GM19324 (cell line): ENCODE measurements around the gene ADAM15.

Experiments used
- ATAC-seq: cut with Tn5 transposase; IDR thresholded peaks from one replicate; pipeline ENCODE4 v1.9.1; 2021; ENCODE audit warnings: mild to moderate bottlenecking, moderate library complexity; ENCODE audit not compliant: unreplicated experiment, low FRiP score

The ADAM15 gene

DNA sequence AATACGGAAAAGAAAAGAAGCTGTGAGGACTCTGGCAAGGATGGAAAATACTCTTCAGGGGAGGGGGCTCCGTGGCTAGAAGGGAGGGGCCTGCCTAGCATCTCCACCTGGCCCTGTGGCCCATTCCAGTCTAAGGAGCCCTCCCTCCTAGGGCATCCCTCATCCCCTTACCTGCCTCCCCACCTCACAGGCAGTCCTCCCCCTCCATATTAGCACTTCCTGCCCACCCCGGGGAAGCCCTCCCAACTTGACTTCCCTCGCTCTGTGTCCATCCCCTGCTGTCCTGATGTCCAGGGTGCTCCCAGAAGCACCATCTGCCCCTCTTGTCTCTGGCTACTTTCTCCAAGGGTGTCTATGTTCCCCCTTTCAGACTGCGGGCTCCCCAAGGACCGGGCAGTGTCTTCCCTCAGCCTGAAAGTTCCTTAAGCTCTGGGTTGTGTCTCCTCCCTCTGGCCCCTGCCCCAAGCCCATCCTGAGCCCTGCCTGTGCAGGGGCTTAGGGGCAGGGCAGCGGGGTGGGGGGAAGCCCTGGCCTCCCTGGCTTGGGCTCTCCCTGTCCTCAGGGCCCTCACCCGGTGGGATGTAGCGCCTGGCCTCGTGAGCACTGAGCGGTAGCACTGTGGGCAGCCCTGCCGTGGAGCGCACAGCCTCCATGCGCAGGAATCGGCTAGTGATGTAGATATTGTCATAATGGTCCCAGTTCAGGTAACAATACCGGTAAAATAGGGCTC, 21.4 kb upstream of the ADAM15 start:
- no peak for ATAC-seq

DNA sequence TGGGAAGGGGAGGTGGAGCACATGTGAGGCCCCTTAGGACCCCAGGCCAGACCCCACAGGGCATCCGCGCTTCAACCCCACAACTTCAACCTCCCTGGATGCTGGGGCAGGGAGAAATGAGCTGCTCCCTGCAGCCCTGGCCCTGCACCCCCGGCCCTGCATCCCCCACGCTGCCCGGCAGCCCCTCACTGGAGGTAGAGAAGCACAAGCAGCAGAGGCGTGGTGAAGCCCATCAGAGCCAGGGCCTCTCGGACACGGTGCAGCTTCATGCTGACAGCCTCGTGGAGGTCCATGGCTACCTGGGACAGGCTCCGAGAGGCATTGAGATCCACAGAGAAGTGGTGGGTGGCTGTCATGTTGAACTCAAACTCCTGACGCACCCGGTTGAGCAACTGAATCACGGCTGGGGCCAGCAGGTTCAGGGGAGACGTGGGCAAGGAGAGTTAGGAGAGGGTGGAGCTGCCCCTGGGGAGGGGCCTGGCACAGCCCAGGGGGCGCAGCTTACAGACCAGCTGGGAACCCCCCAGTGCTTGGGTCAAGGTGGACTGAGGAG, 20.8 kb upstream of the ADAM15 start:
- no peak for ATAC-seq

DNA sequence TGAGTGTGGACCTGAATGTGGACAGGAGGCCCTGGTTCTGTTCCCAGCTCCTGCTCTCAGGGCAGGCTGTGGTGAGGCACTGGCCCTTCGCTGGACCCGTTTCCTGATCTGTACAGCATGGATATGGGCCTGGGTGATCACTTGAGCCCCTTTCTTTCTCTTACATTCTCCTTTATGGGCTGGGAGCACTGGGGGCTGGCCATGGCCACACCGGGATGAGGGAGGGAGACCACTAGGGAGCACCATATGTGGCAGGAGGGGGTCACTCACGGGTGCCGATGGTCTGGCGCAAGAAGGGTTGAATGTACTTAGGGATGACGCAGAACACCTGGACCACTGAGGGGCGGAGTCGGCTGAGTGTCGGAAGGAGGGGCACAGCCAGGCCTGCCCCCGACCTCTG, 20.2 kb upstream of the ADAM15 start:
- no peak for ATAC-seq

DNA sequence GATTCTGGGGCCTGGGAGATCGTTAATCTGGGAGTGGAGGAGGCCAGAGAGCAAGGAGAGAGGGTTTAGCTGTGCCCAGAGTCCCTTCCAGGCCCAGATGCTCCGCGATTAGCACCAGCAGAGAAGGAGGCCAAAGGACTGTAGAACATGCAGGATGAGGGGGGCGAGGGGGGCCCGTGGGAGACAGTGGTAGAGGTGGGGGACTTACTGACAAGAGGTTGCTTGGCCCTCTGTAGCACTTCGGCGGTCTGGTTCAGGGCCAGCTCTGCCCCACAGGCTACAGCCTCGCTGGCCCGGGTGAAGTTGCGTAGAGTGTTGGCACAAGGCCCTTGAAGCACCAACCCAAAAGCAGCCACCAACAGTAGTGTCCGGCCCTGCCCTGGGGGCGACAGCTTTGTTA, 18.2 kb upstream of the ADAM15 start:
- no peak for ATAC-seq

DNA sequence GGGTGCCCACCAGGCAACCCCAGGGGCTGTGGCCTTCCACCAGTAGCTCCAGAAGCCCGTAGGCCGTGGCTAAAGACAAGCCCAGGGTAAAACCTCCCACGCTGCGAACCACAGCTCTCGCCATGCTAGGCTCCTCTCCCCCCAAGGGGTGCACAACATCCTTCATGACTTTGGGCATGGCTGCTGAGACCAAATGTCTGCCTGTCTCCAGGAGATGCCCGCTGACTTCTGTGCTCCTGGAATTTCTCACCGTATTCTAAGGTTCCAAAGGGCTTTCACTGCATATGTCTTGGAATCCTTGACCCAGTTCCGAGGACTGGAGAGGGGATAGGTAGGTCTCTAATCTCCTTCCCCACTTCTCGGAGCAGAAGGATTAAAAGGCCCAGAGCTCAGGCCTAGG, 17.6 kb upstream of the ADAM15 start, which contains the start of the genes DCST1 and DCST2:
TSS of gene DCST1 (plus strand) at position 301 of the 400 bp plus-strand sequence. CDS start 213 bp downstream, outside the sequence.
TSS of gene DCST2 (minus strand) at position 258 of the 400 bp plus-strand sequence. CDS start at position 178, 80 bp downstream.
- no peak for ATAC-seq

DNA sequence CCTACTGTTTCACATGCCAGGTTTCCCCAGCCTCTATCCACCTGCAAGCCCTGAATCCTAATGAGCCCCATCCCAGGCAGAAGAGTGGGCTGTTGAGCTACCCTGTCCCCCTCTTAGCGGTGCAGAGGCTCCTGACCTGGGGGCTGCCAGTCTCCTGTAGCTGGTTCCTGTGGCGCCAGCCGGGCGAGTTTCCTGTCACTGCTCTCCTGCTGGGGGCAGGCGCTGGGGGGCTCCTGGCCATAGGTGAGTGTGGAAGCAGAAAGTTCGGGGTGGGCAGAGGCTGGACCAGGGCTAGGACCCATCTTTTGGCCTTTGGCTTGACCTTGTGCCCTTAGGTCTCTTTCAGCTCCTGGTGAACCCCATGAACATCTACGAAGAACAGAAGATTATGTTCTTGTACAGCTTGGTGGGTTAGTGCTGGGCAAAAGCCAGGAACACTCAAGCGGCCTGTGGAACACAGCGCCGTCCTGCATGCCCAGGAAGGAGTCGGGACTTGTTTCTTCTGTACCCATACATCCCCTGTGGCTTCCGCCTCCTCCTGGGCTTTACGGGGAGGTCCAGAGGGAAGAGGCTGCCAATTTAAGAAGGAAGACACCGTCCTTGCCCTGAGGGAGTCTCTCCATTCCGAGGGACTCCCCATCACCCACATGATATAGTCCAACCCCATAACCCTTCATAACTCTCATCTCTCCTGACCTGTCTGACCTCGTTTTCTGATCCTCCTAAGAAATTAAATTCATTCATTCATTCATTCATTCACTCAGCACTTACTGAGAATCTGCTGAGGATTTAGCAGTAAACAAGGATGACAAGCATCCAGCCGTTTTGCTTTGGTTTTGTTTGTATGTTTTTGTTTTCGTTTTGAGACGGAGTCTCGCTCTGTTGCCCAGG, 16.6 kb upstream of the ADAM15 start:
- ATAC-seq = no peak

DNA sequence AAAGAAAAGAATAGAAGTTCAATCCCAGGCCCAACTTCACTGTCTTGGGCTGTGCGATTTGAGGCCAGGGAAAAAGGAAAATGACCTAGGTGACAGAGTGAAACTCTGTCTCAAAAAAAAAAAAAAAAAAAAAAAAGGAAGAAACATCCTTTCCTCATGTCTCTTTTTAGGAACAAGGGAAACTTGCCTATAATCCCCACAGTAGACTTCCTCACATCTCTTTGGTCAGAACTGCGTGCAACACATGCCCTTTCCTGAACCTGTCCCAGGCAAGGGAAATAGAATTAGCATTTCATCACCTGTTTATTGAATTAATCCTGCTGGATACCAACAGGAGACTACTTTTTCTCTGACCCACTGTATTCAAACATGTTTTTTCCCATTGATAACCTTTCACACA, 15.2 kb upstream of the ADAM15 start:
- no peak for ATAC-seq

DNA sequence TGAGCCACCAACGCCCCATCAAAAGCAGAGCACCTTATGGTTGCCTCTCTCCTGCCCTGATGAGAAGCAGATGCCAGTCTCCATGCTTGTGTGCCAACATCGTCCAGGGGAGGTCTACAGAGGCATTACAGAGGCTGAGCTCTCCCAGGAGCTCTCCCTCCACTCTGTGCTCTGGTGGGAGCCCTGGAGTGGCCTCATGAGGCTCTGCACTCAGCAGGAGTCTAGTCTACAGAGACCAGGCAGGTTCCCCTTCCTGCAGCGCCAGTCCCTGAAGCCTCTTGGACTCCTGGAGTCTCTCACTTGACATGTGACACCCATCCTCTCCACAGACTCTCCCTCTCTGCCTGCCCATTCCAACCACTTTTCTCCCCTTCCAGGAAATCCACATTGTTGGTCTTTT, 14.1 kb upstream of the ADAM15 start:
- no peak for ATAC-seq

DNA sequence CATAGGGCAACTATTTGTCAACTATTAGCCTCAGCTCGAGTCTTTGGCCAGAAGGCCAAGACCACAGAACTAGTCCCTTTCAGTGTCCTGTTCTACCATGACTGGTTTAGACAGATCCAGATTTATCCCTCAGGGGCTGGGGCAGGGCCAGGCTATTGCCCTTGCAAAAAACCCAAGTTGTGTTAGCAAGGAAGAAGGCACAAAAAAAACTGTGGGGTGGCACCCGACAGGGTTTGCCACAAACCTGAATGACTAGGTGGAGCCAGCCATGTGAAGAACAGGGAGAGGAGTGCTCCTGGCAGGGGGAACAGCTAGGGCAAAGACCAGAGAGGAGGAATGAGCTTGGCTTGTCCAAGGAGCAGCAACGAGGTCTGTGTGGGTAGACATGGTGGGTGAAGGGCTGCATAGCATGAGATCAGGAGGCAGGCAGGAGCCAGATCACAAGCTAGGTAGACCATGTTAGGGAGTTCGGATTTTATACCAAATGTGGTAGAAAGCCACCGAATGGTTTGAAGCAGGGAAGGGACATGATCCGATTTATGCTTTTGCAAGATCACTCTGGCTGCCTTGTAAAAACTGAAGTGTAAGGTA, 13.2 kb upstream of the ADAM15 start:
- ATAC-seq = no peak

DNA sequence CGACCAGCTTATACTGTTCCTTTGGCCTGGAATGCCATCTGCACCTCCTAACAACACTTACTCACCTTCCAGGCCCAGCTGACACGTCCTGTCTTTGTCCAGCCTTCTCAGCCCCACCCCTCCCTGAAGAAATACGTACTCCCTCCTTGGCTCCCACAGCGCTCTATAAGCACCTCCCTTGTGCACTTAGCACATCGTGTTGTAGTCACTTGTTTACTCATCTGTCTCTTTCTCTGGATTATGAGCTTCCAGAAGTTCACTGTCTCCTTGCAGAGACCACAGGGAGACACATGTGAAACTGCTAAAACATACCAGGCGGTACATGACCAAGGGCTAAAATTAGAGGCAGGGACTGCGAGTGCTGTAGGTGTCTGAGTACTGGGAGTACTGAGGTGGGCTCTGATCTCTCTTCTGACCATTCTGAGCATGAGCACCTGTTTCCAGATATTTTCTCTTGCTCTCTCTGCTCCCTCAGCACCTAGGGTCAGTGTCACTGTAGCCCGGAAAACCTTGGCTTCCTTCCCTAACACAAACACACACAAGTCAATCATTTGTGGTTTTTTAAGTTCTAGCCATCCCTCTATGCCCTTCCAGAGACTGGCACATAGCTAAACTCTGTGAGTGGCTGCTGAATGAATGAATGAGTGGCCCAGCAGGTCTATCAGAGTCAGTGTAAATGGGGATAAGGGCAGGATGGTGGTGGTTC, 12.4 kb upstream of the ADAM15 start:
- ATAC-seq = no peak

DNA sequence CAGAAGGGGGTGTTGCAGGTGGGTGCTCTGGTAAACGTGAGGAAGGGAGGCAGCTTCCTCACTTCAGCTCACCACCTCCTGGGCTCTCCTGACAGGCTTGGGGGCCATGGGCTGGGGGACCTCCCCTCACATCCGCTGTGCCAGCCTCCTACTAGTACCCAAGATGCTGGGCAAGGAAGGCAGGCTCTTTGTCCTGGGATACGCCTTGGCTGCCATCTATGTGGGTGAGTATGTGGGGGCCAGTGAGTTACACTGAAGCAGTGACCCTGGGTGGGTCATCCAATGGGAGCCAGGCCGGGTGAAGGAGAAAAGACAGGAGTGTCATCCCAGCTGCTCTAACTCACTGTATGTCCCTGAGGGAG, 11.8 kb upstream of the ADAM15 start:
- no peak for ATAC-seq

DNA sequence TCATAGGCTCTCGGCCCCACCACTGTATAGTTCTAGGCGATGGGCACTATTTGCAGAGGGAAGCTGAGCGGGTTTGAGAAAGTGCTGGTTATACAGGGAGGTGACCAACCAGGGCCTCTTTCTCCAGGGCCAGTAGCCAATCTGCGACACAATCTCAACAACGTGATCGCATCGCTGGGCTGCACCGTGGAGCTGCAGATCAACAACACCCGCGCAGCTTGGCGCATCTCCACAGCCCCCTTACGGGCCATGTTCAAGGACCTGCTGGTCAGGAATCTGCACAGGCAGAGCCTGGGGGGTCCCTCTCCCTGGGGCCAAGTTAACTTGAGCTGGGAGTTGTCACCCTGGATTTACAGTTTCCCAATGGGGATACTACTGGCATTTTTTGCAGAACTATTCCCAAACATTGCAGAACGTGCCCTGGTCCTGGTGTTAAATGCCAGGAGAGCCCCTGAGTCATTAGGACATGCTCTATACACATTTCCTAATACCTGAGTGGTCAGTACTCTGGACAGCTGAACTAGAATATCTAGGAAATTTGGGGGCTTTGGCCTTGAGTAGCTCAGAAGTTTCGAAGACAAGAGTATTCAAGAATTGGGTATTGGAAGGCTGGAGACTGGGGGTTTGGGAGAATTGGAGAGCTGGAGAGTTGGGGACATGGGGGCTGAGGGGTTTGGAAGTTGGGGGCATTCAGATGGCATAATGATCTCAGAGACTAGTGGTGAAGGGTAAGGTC, 10.6 kb upstream of the ADAM15 start:
- ATAC-seq = no peak

DNA sequence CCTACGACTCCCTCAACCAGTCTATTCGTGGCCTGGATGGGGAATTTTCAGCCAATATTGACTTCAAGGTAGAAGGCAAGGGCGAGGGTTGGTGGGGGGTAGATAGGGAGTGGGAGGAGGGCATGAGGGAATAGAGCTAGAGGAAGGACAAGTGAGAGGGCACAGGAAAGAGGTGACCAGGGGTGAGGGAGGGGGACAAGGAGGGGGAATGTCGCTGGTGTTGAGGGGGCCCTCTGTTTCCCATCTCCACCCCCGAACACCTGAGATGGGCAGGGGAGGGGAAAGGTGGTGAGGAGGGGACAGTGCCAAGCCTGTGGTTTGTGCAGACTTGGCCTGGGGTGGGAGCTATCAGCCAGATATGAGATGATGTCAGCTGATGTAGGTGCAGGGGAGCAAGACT, 8.3 kb upstream of the ADAM15 start:
- ATAC-seq = no peak

DNA sequence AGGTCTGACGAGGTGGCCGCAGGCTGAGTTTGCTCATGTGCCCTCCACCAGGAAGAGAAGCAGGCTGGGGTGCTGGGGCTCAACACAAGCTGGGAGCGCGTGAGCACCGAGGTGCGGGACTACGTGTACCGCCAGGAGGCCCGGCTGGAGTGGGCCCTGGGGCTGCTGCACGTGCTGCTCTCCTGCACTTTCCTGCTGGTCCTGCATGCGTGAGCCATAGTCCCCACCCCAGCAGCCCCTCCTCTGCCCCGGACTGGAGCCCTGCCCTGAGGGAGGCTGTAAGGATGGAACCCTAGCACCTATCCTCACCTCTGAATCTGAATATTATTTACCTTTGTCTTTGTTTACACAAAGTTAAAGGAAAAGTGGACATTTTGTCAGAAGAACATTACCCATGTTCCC, 7.8 kb upstream of the ADAM15 start:
- ATAC-seq = no peak

DNA sequence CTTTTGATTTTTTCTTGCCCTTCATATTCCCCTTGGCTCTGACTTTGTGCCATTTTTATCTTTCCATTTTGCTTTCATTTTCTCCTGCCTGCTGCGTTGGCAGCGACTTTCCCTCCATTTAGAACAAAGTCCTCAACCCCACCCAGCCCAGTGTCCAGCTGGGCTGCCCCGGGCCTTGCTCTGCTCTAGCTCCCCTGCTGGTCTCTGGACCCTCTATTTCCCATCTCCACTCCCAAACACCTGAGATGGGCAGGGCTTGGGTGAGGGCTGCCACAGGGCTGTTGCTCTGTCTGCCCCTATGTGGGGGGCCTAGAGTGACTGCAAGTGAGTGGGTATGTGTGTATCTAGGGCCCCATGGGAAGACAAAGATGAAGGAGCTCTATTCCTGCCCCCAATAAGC, 7.3 kb upstream of the ADAM15 start:
- ATAC-seq = no peak

DNA sequence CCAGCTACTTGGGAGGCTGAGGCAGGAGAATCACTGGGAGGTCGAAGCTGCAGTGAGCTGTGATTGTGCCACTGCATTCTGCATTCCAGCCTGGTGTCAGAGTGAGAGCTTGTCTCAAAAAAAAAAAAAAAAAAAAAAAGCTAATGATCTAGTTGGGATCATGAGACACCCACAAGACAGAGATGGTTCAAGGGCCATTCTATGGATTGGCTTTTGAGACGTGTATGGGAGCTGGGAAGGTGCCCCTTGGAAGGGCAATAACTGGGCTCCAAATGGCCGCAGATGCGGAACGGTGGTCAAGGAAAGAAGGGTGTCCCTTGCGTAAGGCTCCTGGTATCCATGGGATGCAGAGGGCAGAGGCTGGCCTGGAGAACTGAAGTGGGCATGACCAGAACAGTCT, 6.8 kb upstream of the ADAM15 start:
- ATAC-seq = no peak

DNA sequence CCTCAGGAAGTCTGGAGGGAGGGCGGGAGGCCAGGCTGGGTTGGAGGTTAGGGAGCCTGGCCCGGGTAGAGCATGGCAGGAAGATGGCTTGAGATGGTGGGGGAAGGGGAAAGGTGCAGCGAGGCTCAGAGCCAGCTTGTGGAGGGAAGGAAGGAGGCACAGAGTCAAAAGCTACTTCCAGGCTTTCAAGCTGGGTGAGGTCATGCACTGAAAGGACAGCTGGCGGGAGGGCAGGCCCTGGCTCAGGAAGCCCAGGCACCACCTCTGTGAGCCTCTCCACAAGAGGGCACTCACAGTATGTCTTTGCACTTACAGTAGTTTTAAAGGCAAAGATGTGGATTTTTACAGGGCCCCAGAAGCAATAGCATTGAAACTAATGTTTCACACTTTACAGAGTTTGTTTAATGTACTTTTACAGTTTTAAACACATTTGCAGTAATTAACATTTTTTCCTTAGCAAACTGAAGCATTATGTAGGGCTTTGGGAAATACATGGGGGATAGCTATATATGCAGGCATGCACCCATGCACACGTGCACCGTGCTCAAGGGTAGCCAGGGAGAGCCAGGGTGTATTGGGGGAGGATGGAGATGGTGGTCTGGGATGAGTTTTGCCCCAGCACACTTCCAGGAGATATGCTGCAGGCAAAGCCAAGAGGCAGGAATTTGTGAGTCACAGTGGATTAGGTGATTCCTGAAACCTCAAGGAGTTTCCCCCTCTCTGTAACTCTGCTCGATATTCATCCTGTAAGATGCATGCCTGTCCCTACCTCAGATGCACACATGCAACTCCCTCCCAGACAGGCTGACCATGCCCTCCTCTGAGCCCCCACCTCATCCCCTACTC, 6.1 kb upstream of the ADAM15 start:
- no peak for ATAC-seq

DNA sequence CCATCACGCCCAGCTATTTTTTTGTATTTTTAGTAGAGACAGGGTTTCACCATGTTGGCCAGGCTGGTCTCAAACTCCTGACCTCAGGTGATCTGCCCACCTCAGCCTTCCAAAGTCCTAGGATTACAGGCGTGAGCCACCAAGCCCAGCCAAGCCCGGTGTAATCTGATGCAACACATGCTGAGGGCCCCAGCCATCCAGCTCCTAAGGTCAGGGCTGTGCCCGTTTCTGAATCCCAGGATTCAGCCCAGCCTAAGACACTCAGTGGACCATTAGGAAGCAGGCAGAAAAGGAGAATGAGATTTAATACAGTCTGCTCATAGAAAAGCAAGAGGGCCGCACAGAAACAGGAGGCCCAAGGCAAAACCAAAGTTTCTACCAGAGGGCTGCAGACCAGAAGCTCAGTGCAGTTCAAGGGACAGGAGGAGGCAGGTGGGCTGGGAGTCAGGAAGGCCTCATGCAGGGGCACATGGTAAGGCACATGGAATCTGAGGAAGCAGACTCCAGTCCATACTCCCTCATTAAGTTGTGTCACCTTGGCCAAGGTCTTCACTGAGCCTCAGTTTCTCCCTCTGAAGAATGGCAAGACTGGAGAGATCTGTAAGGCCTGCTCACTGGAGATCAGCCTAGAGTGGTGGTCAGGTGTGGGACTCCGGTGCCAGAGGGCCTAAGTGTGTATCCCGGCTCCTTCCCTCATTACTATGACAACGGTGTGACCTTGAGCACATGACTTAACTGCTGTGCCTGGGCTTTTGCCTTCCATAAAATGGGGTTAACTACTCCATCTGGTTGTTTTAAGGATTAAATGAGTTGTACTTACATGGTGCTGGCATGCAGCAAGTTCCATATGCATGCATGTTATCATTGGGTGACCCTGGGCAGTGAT, 2.4 kb upstream of the ADAM15 start:
- ATAC-seq = no peak
